Right lobe of liver (tissue), 6 donors: Measurements from ENCODE around the gene CPN2. TPM values are rescaled to one million over a fixed set of nuclear protein-coding genes. Genes with fewer than 3 reads are reported as not detected.

ENCODE experiments used
- ATAC-seq, 4 donors: fragments of 200-7000 bp; cut with Tn5 transposase; one replicate each; pipeline ENCODE4 v1.9.1; 2020; ENCODE audit warnings: mild to moderate bottlenecking in 4 of 4, moderate library complexity in 4 of 4
- DNase-seq, 3 donors: peaks; one replicate each; pipeline ENCODE4 v3.0.0-alpha.2; 2020
- H3K27ac ChIP-seq, 3 donors: fragments of 200-600 bp; one replicate each; pipeline ENCODE4 v1.8.0; 2022
- H3K27me3 ChIP-seq, 2 donors: fragments of 200-600 bp; one replicate each; pipeline ENCODE4 v1.8.0; 2022
- H3K36me3 ChIP-seq, 4 donors: fragments of 200-600 bp; sonication (generic) in 1 of 4; one replicate each; pipeline versions ENCODE4 v1.5.1 to v1.8.0; 2017 to 2022; ENCODE audit warnings: control low read depth in 1 of 4
- H3K4me1 ChIP-seq, 4 donors: fragments of 200-600 bp; sonication (generic) in 1 of 4; one replicate each; pipeline versions ENCODE4 v1.5.1 to v1.8.0; 2017 to 2022; ENCODE audit warnings: control low read depth in 1 of 4
- H3K4me3 ChIP-seq, 3 donors: fragments of 200-600 bp; one replicate each; pipeline ENCODE4 v1.8.0; 2022
- H3K9me3 ChIP-seq, 4 donors: fragments of 200-600 bp; sonication (generic) in 1 of 4; one replicate each; pipeline versions ENCODE4 v1.5.1 to v1.8.0; 2017 to 2022; ENCODE audit warnings: control low read depth in 1 of 4
- CTCF ChIP-seq, 4 donors: fragments of 200-600 bp in 3 of 4; fragments of 450-650 bp in 1 of 4; IDR thresholded peaks; one replicate each; pipeline versions ENCODE4 v1.5.1 to v1.8.0; 2016 to 2022; ENCODE audit warnings: antibody characterized with exemption in 4 of 4, mild to moderate bottlenecking in 2 of 4
- POLR2A ChIP-seq: fragments of 450-650 bp; IDR thresholded peaks from one replicate; pipeline ENCODE4 v1.6.1; 2017; ENCODE audit warnings: antibody characterized with exemption, mild to moderate bottlenecking
- WGBS: methylation state at CpG from one replicate; pipeline ENCODE4 v1.1.6; 2018; ENCODE audit warnings: low coverage, low lambda C conversion rate; ENCODE audit not compliant: insufficient coverage; ENCODE audit errors: missing lambda C conversion rate; 5-methylcytosine and 5-hydroxymethylcytosine counted together
- intact Hi-C, 2 donors: fragments of 100-400 bp; cut with DNase I; formaldehyde crosslinking; loops; one replicate each; pipeline versions ENCODE4 v1.11.2 to v1.14.1; 2022
- total RNA-seq, 6 experiments: library from RNA; depleted of rRNA in 2 of 6; stranded (reverse); fragments of >200 nt in 2 of 6; fragmentation: NEBNext Ultra II Directional in 3 of 6; extraction: Animal tissue kit (Norgen Biotek cat#: 25700) in 3 of 6; gene quantifications; one replicate each; pipeline versions ENCODE4 v1.1.0 to v1.2.4, GENCODE V29; 2016 to 2023
- donor health status: DM: no; HTN: yes; CAD: no.
- donor health status: DM: no; HTN: no; CAD: no.
- donor health status: DM: no; HTN: no; CAD: no.
- donor health status: DM: no; HTN: yes; CAD: no.
- donor health status: DM: no; HTN: yes; CAD: no.

CPN2 gene
- total RNA-seq, 6 experiments from 2014 or later, result 173 to 307 (median 202) TPM

- DNase-seq, result no peak
- intact Hi-C loops, result no loop called here
- H3K4me1 ChIP-seq, result peaks cover 0 to 10% (median 0%) of the 10 kb centered on the region in 4 donors
- TF ChIP-seq POLR2A (no peak), CTCF (IDR thresholded peaks at IDR 0.05) (no peak)
- ATAC-seq, result no peak
- 92% methylated on average over 17 of the region's 17 CpGs for WGBS
- H3K9me3 ChIP-seq, result no peaks in the 10 kb centered on the region
- H3K4me3 ChIP-seq, result no peak overlapping the region
- H3K36me3 ChIP-seq, result no peaks in the 10 kb centered on the region
- no peak overlapping the region for H3K27ac ChIP-seq
- H3K27me3 ChIP-seq, result no peaks in the 10 kb centered on the region
Measured at GRCh38 chr3:194304186-194304917, 46.8 kb downstream of the CPN2 start.

DNA sequence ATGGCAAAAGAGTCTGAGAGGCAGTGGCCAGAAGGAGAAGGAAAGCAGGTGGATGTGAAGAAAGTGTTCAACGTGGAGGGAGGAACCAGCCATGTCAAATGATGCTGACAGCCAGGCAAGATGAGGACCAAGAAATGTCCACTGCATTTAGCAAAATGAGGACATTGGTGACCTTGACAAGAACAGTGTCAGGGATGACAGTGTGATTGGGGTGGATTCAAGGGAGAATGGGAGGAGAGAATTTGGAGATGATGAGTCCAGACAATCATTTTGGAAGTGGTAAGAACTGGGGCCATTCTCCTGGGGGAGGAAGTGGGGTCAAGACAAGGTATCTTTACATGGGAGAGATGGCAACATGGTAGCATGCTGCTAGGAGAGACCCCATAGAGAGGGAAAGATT lies 47.4 kb downstream of the CPN2 start:
- no peak for DNase-seq
- peaks cover 0 to 10% (median 0%) of the 10 kb centered on the region in 4 donors for H3K4me1 ChIP-seq
- 44% methylated on average over 1 of the region's 1 CpG for WGBS
- TF ChIP-seq CTCF (IDR thresholded peaks at IDR 0.05) (no peak), POLR2A (no peak)
- ATAC-seq, result no peak
- intact Hi-C loops, result no loop called here
- no peak overlapping the region for H3K4me3 ChIP-seq
- H3K27me3 ChIP-seq, result no peaks in the 10 kb centered on the region
- H3K36me3 ChIP-seq, result no peaks in the 10 kb centered on the region
- no peaks in the 10 kb centered on the region for H3K9me3 ChIP-seq
- no peak overlapping the region for H3K27ac ChIP-seq

- ATAC-seq, result no peak
- no peak for DNase-seq
- intact Hi-C loops, result no loop called here
- no peaks in the 10 kb centered on the region for H3K36me3 ChIP-seq
- 67% methylated on average over 1 of the region's 3 CpGs for WGBS
- no peak overlapping the region for H3K27ac ChIP-seq
- TF ChIP-seq CTCF (IDR thresholded peaks at IDR 0.05), result no peak
- no peak for TF ChIP-seq POLR2A
- H3K9me3 ChIP-seq, result no peaks in the 10 kb centered on the region
- H3K4me3 ChIP-seq, result no peak overlapping the region
- H3K4me1 ChIP-seq, result peaks cover 0 to 10% (median 0%) of the 10 kb centered on the region in 4 donors
- no peaks in the 10 kb centered on the region for H3K27me3 ChIP-seq
Measured at GRCh38 chr3:194301730-194302129, 49.4 kb downstream of the CPN2 start.

DNA sequence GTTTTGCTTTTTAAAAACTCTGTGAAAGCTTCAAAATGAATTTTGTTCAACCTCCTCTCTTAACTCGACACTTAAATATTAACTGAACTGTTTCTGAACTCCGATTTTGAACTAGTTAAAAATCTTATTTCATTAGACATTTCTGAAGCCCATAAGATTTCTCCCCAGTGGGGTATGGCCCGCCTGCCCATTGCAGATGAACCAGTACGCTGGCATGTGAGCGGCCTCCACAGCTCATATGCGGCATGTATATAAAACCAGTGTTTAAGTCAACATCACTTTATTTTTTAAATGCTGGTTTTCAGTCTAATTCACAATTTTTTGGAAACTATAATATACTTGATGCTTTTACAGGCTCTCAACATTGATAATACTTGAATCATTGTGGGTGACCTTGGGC lies 50.2 kb downstream of the CPN2 start:
- no peaks in the 10 kb centered on the region for H3K27me3 ChIP-seq
- no peak for ATAC-seq
- H3K4me3 ChIP-seq, result no peak overlapping the region
- no peaks in the 10 kb centered on the region for H3K36me3 ChIP-seq
- DNase-seq, result no peak
- H3K4me1 ChIP-seq, result peaks cover 0 to 10% (median 0%) of the 10 kb centered on the region in 4 donors
- 83% methylated on average over 6 of the region's 6 CpGs for WGBS
- no peak for TF ChIP-seq CTCF (IDR thresholded peaks at IDR 0.05)
- no peak for TF ChIP-seq POLR2A
- no peak overlapping the region for H3K27ac ChIP-seq
- intact Hi-C loops, result no loop called here
- H3K9me3 ChIP-seq, result no peaks in the 10 kb centered on the region
